HCT116 (cell line): ENCODE measurements around the gene KSR2.

ENCODE experiments used
- EZH2 ChIP-seq: fragments of 200-600 bp; sonication (generic); IDR thresholded peaks from 2 replicates; pipeline ENCODE4 v1.6.1; 2017; ENCODE audit warnings: antibody characterized with exemption, mixed run types
- MAX ChIP-seq: IDR thresholded peaks from 2 replicates; pipeline ENCODE4 v1.6.1; 2012
- POLR2A ChIP-seq: IDR thresholded peaks from 2 replicates; pipeline ENCODE4 v1.7.0; 2011; ENCODE audit warnings: borderline replicate concordance; ENCODE audit not compliant: insufficient read depth, insufficient read length; ENCODE audit errors: extremely low read depth
- POLR2AphosphoS5 ChIP-seq: IDR thresholded peaks from 2 replicates; pipeline ENCODE4 v1.6.1; 2011; ENCODE audit warnings: mild to moderate bottlenecking, low read depth, low read length, moderate library complexity
- RAD21 ChIP-seq: IDR thresholded peaks from 2 replicates; pipeline ENCODE4 v1.6.1; 2012; ENCODE audit warnings: low read depth, mild to moderate bottlenecking
- SIN3A ChIP-seq: IDR thresholded peaks from 2 replicates; pipeline ENCODE4 v1.6.1; 2012; ENCODE audit warnings: low read depth
- SP1 ChIP-seq: IDR thresholded peaks from 2 replicates; pipeline ENCODE4 v1.6.1; 2012; ENCODE audit warnings: low read depth
- YY1 ChIP-seq: IDR thresholded peaks from 2 replicates; pipeline ENCODE4 v1.6.1; 2011; ENCODE audit warnings: low read length, low read depth, moderate library complexity, mild to moderate bottlenecking; ENCODE audit not compliant: insufficient replicate concordance; ENCODE audit errors: extremely low read depth
- TF ChIP-seq, protein P1 (sequence below): IDR thresholded peaks from 2 replicates; pipeline ENCODE4 v1.6.1; 2012; ENCODE audit warnings: low read depth
- TF ChIP-seq, protein P2 (sequence below), 3 experiments: fragments of 200-600 bp in 1 of 3; sonication (generic) in 1 of 3; IDR thresholded peaks in 2 of 3; conservative IDR thresholded peaks in 1 of 3; 2 replicates each; pipeline ENCODE4 v1.5.1; 2012 to 2017; ENCODE audit warnings: low read depth in 2 of 3, low read length in 2 of 3, antibody characterized with exemption in 1 of 3, borderline replicate concordance in 1 of 3, control low read depth in 1 of 3, mild to moderate bottlenecking in 1 of 3, mixed read lengths in 1 of 3, mixed run types in 1 of 3, moderate library complexity in 1 of 3; ENCODE audit not compliant: insufficient read depth in 1 of 3
- TF ChIP-seq, protein P3 (sequence below): IDR thresholded peaks from 2 replicates; pipeline ENCODE4 v1.6.1; 2012

- TF ChIP-seq, protein P1, sequence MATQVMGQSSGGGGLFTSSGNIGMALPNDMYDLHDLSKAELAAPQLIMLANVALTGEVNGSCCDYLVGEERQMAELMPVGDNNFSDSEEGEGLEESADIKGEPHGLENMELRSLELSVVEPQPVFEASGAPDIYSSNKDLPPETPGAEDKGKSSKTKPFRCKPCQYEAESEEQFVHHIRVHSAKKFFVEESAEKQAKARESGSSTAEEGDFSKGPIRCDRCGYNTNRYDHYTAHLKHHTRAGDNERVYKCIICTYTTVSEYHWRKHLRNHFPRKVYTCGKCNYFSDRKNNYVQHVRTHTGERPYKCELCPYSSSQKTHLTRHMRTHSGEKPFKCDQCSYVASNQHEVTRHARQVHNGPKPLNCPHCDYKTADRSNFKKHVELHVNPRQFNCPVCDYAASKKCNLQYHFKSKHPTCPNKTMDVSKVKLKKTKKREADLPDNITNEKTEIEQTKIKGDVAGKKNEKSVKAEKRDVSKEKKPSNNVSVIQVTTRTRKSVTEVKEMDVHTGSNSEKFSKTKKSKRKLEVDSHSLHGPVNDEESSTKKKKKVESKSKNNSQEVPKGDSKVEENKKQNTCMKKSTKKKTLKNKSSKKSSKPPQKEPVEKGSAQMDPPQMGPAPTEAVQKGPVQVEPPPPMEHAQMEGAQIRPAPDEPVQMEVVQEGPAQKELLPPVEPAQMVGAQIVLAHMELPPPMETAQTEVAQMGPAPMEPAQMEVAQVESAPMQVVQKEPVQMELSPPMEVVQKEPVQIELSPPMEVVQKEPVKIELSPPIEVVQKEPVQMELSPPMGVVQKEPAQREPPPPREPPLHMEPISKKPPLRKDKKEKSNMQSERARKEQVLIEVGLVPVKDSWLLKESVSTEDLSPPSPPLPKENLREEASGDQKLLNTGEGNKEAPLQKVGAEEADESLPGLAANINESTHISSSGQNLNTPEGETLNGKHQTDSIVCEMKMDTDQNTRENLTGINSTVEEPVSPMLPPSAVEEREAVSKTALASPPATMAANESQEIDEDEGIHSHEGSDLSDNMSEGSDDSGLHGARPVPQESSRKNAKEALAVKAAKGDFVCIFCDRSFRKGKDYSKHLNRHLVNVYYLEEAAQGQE, result no peak
- no peak for TF ChIP-seq POLR2AphosphoS5
- no peak for TF ChIP-seq RAD21
- TF ChIP-seq, protein P2, sequence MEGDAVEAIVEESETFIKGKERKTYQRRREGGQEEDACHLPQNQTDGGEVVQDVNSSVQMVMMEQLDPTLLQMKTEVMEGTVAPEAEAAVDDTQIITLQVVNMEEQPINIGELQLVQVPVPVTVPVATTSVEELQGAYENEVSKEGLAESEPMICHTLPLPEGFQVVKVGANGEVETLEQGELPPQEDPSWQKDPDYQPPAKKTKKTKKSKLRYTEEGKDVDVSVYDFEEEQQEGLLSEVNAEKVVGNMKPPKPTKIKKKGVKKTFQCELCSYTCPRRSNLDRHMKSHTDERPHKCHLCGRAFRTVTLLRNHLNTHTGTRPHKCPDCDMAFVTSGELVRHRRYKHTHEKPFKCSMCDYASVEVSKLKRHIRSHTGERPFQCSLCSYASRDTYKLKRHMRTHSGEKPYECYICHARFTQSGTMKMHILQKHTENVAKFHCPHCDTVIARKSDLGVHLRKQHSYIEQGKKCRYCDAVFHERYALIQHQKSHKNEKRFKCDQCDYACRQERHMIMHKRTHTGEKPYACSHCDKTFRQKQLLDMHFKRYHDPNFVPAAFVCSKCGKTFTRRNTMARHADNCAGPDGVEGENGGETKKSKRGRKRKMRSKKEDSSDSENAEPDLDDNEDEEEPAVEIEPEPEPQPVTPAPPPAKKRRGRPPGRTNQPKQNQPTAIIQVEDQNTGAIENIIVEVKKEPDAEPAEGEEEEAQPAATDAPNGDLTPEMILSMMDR (IDR thresholded peaks at IDR 0.05 in 2 of 3, conservative IDR thresholded peaks at IDR 0.05 in 1 of 3; ENCODE audit: borderline replicate concordance in 1 of 3, insufficient read depth in 1 of 3, low read depth in 2 of 3, low read length in 2 of 3), result no peak
- TF ChIP-seq POLR2A, result no peak
- no peak for TF ChIP-seq EZH2
- TF ChIP-seq YY1, result no peak
- TF ChIP-seq SP1, result no peak
- no peak for TF ChIP-seq MAX
- TF ChIP-seq SIN3A, result no peak
- TF ChIP-seq, protein P3, sequence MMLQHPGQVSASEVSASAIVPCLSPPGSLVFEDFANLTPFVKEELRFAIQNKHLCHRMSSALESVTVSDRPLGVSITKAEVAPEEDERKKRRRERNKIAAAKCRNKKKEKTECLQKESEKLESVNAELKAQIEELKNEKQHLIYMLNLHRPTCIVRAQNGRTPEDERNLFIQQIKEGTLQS, result no peak
Observed at GRCh38 chr12:117447665-117448366, 521.0 kb downstream of the KSR2 start.
